Measurements from ENCODE around the gene ACKR2. TPM values are rescaled to one million over a fixed set of nuclear protein-coding genes. Genes with fewer than 3 reads are reported as not detected.

ACKR2 gene
- total and polyA plus RNA-seq, 2 donors (not counting 3 experiments of a cell fraction or from before 2014, with no cell fraction given), result 0.01 TPM; not detected in 1

DNA sequence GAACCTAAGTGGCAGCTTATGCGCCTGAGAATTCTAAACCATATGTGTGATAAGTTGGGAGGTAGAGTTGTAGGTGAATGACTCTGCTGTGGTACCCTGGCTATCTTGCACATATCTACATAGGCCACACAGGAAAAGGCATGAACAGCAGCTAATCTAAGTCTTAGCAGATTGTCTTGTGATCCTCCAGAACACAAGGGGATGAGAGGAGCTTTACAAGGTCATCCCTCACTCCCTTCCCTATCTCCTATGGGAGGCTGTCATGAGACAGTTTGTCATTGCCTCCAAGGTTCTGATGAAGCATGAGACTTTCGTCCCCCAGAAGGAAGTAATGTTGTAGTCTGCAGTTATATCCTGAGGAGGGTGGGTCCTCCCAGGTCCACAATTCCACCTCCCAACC, 93.0 kb downstream of the ACKR2 start:
- Histone ChIP-seq H3K9me1 (replicated peaks; ENCODE audit: control insufficient read depth, extremely low read depth, insufficient read depth, low read length) (no peaks in the 10 kb centered on the region), H3K36me3 (ENCODE audit: control insufficient read depth in 2 of 2, extremely low read depth in 1 of 2, insufficient read depth in 2 of 2, low read length in 2 of 2) (no peaks in the 10 kb centered on the region), H4K20me1 (replicated peaks; ENCODE audit: control insufficient read depth, extremely low read depth, insufficient read depth, low read length) (no peaks in the 10 kb centered on the region), H3K9me3 (replicated peaks; ENCODE audit: control insufficient read depth, insufficient read depth, low read length) (no peaks in the 10 kb centered on the region), H3K4me1 (ENCODE audit: control insufficient read depth, extremely low read depth, insufficient read depth, low read length) (no peaks in the 10 kb centered on the region), H3K9ac (replicated peaks; ENCODE audit: extremely low read depth, insufficient read depth, low read length) (no peak overlapping the region), H3K27ac (ENCODE audit: insufficient read depth, low read depth, low read length) (no peak overlapping the region), H2AFZ (ENCODE audit: low read depth, low read length) (no peak overlapping the region), H3K4me2 (ENCODE audit: insufficient read depth, low read length) (no peak overlapping the region), H3K27me3 (ENCODE audit: control insufficient read depth in 2 of 2, insufficient read depth in 2 of 2, low read length in 2 of 2) (peaks cover 13 to 18% of the 10 kb centered on the region in 2 experiments), H3K4me3 (replicated peaks in 1 of 3; ENCODE audit: insufficient read depth in 1 of 3, low read depth in 1 of 3, low read length in 3 of 3) (no peak overlapping the region), H3K79me2 (ENCODE audit: control insufficient read depth, insufficient read depth, low read length) (no peaks in the 10 kb centered on the region)
- TF ChIP-seq, protein P1, sequence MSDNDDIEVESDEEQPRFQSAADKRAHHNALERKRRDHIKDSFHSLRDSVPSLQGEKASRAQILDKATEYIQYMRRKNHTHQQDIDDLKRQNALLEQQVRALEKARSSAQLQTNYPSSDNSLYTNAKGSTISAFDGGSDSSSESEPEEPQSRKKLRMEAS (IDR thresholded peaks at IDR 0.05; ENCODE audit: insufficient read depth, insufficient read length), result no peak
- TF ChIP-seq, protein P2, sequence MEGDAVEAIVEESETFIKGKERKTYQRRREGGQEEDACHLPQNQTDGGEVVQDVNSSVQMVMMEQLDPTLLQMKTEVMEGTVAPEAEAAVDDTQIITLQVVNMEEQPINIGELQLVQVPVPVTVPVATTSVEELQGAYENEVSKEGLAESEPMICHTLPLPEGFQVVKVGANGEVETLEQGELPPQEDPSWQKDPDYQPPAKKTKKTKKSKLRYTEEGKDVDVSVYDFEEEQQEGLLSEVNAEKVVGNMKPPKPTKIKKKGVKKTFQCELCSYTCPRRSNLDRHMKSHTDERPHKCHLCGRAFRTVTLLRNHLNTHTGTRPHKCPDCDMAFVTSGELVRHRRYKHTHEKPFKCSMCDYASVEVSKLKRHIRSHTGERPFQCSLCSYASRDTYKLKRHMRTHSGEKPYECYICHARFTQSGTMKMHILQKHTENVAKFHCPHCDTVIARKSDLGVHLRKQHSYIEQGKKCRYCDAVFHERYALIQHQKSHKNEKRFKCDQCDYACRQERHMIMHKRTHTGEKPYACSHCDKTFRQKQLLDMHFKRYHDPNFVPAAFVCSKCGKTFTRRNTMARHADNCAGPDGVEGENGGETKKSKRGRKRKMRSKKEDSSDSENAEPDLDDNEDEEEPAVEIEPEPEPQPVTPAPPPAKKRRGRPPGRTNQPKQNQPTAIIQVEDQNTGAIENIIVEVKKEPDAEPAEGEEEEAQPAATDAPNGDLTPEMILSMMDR (IDR thresholded peaks at IDR 0.05; ENCODE audit: extremely low read depth in 1 of 2, insufficient read depth in 1 of 2, low read depth in 1 of 2, low read length in 2 of 2), result no peak
- TF ChIP-seq FOS (IDR thresholded peaks at IDR 0.05; ENCODE audit: borderline replicate concordance, insufficient read depth, low read length), result no peak
- TF ChIP-seq POLR2A (IDR thresholded peaks at IDR 0.05; ENCODE audit: low read depth, low read length), result no peak
- TF ChIP-seq POLR2AphosphoS5 (IDR thresholded peaks at IDR 0.05; ENCODE audit: insufficient read depth, low read depth, low read length), result no peak
- no peak for TF ChIP-seq JUN (IDR thresholded peaks at IDR 0.05; ENCODE audit: borderline replicate concordance, insufficient read depth, insufficient read length, low read depth)
- no peak for TF ChIP-seq GATA2 (IDR thresholded peaks at IDR 0.05; ENCODE audit: insufficient read depth, insufficient read length, low read depth, low read length)
- TF ChIP-seq EZH2 (IDR thresholded peaks at IDR 0.05; ENCODE audit: borderline replicate concordance, low read depth, low read length, severe bottlenecking), result no peak
- TF ChIP-seq MYC (IDR thresholded peaks at IDR 0.05; ENCODE audit: low read depth, low read length), result no peak
- CTCF ChIA-PET, result no interaction called here
- dilution Hi-C loops (cut with MboI; ENCODE audit: extremely low pct_ligation_motif_present, low sequenced_read_pairs), result no loop called here
- POLR2A ChIA-PET, result no interaction called here
- FAIRE-seq (no peak), DNase-seq (ENCODE audit: low read depth, low spot score) (no peak)
- intact Hi-C loops (cut with micrococcal nuclease), result no loop called here
- no TSS peak for BruUV-seq (replicated peaks)

All from endothelial cell of umbilical vein (primary cell).